ENCODE data around the gene MAP3K1.
"Not testable (repeated sequence)": the region's sequence is repeated elsewhere in the genome, so short reads cannot be mapped to it uniquely, and the experiment has no call there.

MAP3K1 gene

DNA sequence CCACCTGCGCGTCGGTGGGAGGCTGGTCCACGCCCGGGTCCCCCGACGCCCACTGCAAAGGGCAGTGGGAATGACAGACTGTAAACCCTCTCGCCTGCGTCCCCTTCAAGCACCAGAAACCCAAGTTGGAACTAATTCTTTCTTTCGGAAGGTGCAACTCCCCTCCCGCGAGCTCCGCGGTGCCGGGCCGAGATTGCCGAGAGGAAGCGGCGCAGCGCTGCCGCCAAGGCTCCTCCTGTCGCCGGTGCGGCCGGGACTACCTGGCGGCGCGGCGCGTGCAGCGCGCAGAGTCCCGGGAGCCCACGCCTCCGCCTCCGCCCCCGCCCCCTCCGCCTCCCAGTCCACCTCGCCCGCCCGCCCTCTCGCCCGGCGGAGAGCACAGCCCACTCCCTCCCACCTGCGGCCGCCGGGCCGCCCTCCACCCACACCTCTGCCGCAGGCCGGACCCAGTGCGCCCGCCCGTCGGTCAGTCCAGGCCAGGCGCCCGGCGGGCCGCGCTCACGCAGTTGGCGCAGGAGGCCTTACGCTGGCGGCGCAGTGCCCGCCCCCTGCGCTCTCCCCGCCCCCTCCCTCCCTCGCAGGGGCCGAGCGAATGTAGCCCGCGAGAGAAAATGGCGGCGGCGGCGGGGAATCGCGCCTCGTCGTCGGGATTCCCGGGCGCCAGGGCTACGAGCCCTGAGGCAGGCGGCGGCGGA, at the start of gene MAP3K1:
TSS of gene MAP3K1 (plus strand) at position 587 of the 695 bp plus-strand sequence. CDS start at position 612, 25 bp downstream.
- DNase-seq (ENCODE audit: low read depth in 4 of 4, low spot score in 1 of 4): peak; percentile 63 to 69 (median 66)

DNA sequence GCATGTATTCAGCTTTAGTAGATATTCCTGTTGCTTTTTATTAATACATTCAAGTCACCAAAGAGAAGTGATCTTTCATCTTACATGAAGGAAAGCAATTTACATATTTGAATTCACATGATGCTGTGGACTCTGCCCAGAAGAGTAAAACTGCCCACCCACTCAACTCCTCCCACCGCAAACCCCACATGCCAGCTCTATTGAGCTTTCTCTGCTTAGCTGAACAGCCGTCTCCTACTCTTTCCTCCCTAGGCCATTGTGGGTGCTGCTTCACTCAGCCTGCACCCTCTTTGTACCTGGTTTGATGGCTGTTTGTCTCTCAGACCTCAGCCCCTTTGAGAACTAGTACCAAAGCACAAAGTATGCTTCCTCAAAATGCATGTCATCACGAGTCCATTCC, 48.4 kb upstream of the MAP3K1 start:
- DNase-seq (ENCODE audit: low read depth in 4 of 4, low spot score in 1 of 4): no peak

DNA sequence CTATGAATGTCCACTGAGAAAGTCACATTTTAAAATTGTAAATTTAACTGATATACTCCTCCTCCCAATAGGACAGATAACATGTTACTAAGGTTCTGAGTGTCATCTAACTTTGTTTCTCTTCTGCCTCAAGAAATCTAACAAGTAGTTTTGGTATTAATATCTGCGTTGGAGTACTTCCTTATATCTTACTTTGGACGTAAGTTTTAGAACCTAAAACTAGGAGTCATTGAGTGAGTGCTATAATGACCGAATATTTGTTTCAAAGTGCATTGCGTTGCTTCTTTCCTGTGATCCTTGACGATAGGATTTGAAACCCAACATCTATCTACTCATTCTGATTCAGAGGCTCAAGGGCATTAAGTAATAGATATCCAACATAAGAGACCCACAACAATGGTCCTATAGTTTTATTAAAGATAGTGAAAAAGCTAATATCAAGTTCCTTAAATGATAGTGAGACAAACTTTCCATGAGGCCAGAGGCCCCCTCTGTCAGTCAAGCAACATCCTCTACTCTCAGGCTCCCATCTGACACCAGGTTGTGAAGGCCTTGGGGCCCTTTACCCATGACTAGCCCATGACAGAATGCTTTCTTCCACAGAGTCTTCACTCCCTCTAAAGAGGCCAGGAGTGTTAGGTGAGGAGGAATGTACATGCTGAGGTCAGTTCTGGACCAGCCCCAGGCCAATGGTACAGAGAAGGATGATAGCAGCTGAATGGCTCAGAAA, 45.3 kb upstream of the MAP3K1 start:
- no peak for DNase-seq (ENCODE audit: low read depth in 4 of 4, low spot score in 1 of 4)

DNA sequence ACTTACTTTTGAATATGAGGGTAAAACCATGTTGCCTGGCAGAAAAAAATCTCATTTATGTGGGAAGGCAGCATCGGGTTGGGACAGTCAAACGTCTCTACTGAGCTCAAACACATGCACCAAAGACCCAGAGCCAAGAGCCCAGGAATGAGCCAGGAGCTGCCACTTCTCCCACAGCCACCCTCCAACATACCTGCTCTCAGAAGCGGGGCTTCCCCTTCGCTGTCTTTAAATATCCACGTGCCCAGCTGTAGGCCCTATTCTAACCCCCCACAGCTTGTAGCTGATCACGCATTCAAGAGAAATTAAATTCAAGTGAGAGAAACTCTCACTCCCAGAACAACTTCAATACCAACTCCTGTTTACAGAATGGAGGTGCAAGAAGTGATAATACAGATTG, 42.6 kb upstream of the MAP3K1 start:
- no peak for DNase-seq (ENCODE audit: low read depth in 4 of 4, low spot score in 1 of 4)

DNA sequence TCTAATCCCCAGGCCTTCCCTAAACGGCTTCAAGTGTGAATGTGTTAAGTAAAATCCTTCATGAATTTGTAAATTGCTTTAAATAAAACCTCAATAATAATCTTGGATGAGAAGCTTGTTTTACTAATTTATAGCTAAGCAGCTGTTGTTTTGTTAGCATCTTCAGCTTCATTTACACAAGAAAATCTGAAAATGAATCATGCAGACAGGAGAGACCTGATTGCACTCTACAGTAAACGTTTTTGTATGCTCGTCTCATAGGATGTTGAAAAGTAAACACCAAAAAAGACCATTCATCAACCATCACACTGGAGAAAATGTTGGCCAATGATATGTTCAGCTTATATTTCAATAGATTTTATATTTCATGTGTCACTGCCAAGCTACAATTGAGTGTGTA, 40.4 kb upstream of the MAP3K1 start:
- no peak for DNase-seq (ENCODE audit: low read depth in 4 of 4, low spot score in 1 of 4)

DNA sequence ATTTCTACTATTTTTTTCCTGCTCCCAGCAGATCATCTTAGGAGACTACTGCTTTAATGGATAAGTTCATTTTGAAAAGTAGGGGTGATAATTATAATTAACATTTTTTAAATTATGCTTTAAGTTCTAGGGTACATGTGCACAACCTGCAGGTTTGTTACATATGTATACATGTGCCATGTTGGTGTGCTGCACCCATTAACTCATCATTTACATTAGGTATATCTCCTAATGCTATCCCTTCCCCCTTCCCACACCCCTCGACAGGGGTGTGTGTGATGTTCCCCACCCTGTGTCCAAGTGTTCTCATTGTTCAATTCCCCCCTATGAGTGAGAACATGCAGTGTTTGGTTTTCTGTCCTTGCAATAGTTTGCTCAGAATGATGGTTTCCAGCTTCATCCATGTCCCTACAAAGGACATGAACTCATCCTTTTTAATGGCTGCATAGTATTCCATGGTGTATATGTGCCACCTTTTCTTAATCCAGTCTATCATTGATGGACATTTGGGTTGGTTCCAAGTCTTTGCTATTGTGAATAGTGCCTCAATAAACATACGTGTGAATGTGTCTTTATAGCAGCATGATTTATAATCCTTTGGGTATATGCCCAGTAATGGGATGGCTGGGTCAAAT, 39.0 kb upstream of the MAP3K1 start:
- DNase-seq (ENCODE audit: low read depth in 4 of 4, low spot score in 1 of 4): not testable (repeated sequence)

DNA sequence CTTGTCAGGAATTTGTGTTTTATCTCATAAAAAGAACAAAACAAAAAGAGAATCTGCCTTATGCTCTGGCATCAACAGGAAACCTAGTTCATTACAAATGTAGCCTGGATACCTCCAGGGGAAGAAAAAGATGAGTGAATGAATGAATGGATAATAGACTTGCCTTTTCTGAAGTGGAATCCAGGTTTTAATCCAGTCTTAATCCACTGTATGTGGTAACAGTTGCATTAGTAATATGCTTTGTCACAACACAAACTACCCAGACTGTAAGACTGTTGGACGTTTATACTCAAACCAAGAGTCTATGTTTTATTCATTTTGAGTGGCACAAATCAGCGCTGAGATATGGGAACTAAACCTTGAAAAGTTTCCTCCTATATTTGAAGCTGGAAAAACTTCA, 32.1 kb upstream of the MAP3K1 start:
- DNase-seq (ENCODE audit: low read depth in 4 of 4, low spot score in 1 of 4): no peak

DNA sequence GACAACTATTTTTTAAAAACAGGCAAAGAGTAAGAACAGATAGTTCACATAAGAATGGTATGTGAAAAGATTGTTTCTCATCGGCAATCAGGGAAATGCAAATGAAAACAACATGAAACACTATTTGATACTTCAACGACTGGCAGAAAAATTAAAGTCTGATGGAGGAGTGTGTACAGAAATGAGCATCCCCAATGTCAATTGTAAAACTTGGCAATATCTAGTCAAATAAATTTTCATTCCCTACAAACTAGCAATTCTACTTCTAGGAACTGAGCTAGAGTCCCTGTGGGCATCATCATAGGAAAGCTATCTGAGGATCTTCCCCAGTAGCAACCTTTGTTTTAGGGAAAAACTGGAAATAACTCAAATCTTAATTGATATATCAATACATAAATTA, 29.0 kb upstream of the MAP3K1 start:
- DNase-seq (ENCODE audit: low read depth in 4 of 4, low spot score in 1 of 4): no peak

DNA sequence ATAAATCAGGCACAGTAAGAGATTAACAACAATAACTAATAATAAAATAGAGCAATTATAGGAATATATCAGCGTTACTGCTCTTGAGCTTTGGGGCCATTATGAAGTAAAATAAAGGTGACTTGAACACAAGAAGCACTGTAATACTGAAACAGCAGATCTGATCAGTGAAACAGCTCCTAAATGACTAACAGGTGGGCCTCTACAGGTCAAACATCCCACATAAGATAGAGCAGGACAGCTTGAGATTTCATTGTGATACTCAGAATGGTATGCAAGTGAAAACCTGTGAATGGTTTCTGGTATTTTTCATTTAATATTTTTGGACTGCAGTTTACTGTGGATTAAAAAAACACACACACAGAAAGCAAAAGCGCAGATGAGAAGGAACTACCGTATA, 24.0 kb upstream of the MAP3K1 start:
- no peak for DNase-seq (ENCODE audit: low read depth in 4 of 4, low spot score in 1 of 4)

DNA sequence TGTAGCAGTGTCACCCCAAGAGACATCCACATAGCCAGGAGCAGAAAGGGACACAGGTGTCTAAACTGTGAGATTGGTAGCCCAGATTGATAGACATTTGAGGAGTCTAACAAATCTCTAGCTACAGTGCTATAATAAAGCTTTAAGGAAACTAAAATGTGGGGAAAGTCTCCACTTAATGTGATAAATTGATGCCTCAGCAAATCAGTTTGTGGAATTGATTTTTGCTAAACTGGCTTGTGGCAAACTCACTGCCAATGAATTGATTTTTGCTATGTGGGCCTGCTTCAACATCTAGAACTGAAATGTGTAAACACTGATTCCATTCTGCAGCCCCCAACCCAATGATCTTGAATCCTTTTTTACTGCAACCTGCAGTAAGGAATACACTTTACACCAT, 16.8 kb upstream of the MAP3K1 start:
- no peak for DNase-seq (ENCODE audit: low read depth in 4 of 4, low spot score in 1 of 4)

DNA sequence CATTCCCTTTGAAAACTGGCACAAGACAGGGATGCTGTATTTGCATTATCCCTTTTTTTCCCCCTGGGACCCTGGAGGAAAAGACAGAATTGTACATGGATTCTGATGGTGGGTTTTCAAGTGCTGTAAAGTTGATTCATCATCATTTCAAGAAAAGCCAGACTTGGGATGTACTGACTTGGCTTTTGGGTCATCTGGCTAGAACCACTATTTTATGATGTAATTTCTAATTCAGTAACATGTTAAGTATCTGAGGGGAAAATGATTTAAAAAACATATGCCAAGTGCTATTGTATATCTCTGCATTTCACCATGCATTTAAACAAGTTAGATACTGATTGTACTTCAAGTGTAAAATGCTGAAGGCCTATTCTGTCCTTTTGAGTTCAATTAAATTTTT, 15.2 kb upstream of the MAP3K1 start:
- DNase-seq (ENCODE audit: low read depth in 4 of 4, low spot score in 1 of 4): no peak

DNA sequence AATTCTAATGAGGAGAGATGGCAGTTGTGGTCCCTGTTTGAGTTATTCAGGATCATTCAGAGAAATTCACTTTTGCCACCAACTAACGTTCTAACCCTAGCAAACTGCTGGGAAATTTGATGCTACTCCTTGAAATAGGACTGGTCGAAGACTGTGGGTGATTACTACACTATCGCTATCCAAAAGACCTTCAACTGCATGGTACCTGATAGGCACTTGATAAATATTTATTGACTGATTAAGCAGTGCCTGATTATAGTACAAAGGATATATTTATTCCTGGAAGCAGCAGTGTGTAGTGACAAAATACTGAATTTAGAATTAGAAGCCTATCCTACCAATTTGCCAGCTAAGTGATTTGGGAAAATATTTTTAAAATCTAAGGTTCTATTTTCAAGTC, 14.1 kb upstream of the MAP3K1 start:
- no peak for DNase-seq (ENCODE audit: low read depth in 4 of 4, low spot score in 1 of 4)

DNA sequence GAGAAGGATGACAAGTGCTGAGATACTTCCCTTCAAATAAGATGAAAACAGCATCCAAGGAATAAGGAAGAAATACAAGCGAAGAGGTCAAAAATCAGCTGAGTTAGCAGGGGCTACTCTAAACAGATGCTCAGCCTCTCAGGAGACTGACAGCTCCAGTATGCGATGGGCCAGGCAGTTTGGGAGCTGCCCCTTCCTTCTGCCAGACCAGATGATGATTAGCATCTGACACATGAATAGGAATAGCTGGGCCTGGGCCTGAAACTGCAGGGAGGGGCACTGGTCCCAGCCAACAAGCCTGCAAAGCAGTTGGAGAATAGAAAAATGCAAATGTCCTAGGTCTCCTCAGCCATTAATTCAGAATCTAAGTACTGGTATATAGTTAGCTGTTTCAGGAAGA, 13.1 kb upstream of the MAP3K1 start:
- DNase-seq (ENCODE audit: low read depth in 4 of 4, low spot score in 1 of 4): no peak

DNA sequence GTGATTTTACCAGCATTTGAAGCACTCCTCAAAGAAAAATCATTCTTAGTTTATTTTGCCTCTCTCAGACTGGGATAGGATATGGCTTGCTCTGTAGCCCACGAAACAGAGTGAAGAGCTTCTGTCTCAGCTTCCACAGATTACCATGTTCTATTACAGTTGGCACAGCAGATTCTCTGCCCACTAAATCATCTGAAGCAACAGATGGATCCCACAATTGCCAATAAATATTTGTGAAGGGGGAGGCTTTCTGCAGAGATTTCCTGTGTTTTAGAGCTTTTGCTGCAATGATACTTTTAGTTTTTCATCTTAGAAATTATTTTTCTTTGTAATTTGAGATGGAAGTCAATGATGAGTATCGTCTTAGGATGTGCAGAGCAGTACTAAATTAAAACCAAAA, 12.3 kb upstream of the MAP3K1 start:
- DNase-seq (ENCODE audit: low read depth in 4 of 4, low spot score in 1 of 4): no peak

DNA sequence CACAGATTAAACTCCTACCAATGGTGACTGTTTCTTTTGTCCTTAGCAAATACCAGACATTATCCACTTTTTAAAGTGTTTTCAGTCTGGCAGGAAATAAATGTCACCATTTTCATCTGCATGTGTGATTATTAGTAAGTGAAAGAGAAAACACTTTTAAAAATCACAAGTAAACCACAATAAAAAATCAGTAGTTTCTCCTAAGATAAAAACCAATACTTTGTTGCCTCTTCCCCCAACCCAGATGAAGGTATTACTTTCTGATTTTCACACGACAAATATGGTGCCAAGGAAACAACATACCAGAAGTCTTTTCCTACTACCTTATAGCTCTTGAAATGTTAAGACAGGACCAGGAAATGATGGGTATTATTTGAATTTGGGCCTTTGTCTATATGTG, 11.5 kb upstream of the MAP3K1 start:
- no peak for DNase-seq (ENCODE audit: low read depth in 4 of 4, low spot score in 1 of 4)

DNA sequence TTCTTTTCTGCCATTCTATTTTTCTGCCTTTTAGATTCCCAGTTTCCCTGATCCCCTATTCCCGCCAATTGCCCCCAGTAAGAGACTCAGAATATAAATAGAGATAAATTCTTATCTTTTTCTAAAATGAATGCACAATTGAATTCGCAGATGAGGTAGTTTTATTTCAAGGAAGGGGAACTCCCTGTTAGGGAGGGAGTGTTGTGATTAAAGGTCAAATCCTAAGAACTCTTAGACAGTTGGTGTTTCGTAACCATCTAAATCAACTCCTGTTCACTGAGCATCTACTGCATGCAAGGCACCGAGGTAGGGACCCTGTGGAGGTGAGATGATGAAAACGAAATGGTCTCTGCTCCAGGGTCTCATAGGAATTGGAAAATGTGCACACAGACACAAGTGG, 7.7 kb upstream of the MAP3K1 start:
- no peak for DNase-seq (ENCODE audit: low read depth in 4 of 4, low spot score in 1 of 4)

DNA sequence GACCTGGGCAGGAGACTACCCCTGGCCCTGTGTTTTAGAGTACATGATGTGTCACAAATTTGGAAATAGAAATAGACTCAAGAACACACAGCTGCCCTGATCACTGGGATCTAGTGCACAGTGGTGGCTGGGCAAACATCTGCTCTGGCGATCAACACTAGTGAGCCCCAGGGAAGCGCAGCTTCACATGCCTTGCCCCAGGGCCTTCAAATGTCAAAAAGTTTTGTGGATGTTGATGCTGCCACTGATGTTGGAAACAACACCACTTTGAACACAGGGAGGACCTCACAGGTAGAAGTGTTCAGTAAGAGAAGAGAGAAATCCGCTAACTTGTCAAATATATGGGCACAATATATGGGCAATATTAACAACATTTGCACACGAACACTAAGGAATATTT, 7.1 kb upstream of the MAP3K1 start:
- DNase-seq (ENCODE audit: low read depth in 4 of 4, low spot score in 1 of 4): no peak

DNA sequence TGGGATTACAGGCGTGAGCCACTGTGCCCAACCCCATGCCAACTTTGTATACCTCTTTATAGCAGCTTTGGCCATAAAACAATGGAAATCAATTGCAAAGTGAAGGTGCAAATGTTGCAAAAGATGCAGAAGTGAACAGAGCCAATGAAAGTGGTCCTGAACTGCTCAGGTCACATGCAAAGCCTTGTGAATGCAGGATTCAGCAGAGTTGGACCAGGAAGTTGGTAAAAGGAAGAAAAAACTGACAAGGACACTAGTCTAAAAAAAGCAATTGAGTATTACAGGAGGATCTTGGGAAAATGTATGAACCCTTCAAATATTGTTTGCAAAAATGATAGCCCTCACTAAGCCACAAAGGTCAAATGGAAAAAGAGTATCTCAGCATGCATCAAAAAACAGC, 4.5 kb upstream of the MAP3K1 start:
- DNase-seq (ENCODE audit: low read depth in 4 of 4, low spot score in 1 of 4): no peak

DNA sequence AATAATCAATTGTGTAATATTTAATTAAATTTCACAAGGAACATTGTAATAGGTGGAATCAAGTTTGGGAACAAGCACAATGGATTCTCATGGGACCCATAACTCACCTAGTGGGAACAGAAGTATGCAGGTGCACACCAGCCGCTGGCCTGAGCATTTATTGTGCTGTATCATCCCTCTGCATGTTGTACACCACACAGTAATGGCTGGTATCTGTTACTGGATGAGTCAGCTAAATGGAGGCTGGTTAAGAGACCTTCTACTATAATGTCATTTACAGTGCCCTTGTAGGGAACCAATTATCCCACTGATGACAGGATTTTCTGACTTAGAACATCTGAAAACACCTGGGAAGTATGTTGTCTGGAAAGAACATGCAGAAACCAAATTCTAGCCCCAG, 3.2 kb upstream of the MAP3K1 start:
- no peak for DNase-seq (ENCODE audit: low read depth in 4 of 4, low spot score in 1 of 4)

DNA sequence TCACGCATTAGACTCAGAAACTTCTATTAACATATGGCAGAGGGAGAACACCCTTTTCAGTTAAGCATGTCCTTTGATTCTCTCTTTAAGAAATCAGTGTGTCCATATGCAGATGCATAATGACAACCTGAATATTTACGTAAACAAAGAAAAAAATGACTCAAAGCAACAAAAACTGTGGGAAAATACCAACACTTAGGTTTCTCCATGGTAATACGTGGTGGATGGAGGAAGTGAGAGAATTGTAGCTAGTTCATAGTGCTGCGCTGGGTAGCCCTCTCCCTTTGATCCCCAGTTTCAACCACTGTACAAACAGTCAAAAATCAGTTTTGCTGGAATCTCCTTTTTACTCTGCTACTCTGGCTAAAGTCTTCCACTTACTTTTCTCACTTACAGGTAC, 2.0 kb upstream of the MAP3K1 start:
- no peak for DNase-seq (ENCODE audit: low read depth in 4 of 4, low spot score in 1 of 4)

DNA sequence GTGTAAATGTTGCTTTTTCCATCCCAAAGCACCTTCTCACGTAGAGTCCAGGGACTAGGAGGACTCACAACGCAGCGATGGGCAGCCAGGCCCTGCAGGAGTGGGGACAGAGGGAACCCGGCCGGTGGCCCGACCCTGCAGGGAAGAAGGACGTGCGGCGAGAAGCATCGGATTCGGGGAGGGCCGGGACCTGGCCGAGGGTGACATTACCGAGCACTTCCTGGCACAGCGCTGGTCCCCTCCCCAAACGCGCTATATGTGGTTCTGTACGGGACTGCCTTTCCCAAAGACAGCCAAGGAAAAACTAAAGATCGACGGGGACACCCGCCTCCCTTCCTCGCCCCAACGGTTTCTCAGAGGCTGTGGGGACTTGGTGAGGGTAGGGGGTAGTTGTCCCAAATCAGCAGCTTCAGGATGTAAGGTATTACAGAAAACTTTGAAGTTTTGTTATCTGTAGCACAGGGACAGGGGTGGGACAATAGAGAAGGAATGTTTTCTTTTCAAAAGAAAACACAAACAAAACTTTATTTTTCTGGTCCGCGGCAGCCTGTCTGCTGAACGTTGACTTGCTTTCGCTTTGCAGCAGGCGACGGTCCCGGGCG, 887 bp upstream of the MAP3K1 start:
- DNase-seq (ENCODE audit: low read depth in 4 of 4, low spot score in 1 of 4): peak in 1 of 4 experiments; percentile 16

Measured in stimulated activated CD4-positive, alpha-beta T cell treated with anti-CD3 and anti-CD28 coated beads, Interleukin-1b, Interleukin-23, amount 100 ng/mL, for 24 hours (primary cell).